Type B pancreatic cell (in vitro differentiated cells): ENCODE results near the gene PGBD1. TPM values are rescaled to one million over a fixed set of nuclear protein-coding genes. Genes with fewer than 3 reads are reported as not detected.
"Not testable (repeated sequence)": the region's sequence is repeated elsewhere in the genome, so short reads cannot be mapped to it uniquely, and the experiment has no call there.

Experiments used
- DNase-seq: peaks from one replicate; pipeline ENCODE4 v3.0.0; 2021; ENCODE audit warnings: mixed read lengths; ENCODE audit not compliant: unreplicated experiment; ENCODE audit errors: extremely low spot score
- H3K27ac Mint-ChIP-seq: 2 replicates; pipeline ENCODE4 v1.8.0; 2021; ENCODE audit warnings: mild to moderate bottlenecking, mixed read lengths
- H3K27me3 Mint-ChIP-seq: 2 replicates; pipeline ENCODE4 v1.8.0; 2021; ENCODE audit warnings: mixed read lengths
- H3K36me3 Mint-ChIP-seq: 2 replicates; pipeline ENCODE4 v1.8.0; 2021; ENCODE audit warnings: mixed read lengths
- H3K4me1 Mint-ChIP-seq: one replicate; pipeline ENCODE4 v1.8.0; 2021; ENCODE audit warnings: mixed read lengths; ENCODE audit not compliant: unreplicated experiment
- H3K4me3 Mint-ChIP-seq: 2 replicates; pipeline ENCODE4 v1.8.0; 2021; ENCODE audit warnings: mild to moderate bottlenecking, mixed read lengths
- H3K9me3 Mint-ChIP-seq: 2 replicates; pipeline ENCODE4 v1.8.0; 2021; ENCODE audit warnings: mixed read lengths
- CTCF ChIP-seq: fragments of 200-600 bp; sonication (generic); conservative IDR thresholded peaks from 2 replicates; pipeline ENCODE4 v1.5.0; 2021; ENCODE audit warnings: antibody characterized with exemption, mild to moderate bottlenecking
- total RNA-seq: library from RNA; stranded (reverse); gene quantifications from 2 replicates; pipeline ENCODE4 v1.2.1, GENCODE V29; 2021; ENCODE audit warnings: low replicate concordance

PGBD1 gene
- total RNA-seq, 1 donor from 2014 or later = 7.9 TPM

- Mint-ChIP-seq H3K4me3 (no peak overlapping the region), H3K36me3 (peaks cover 35% of the 10 kb centered on the region)
- no peak for TF ChIP-seq CTCF
Measured at GRCh38 chr6:28296520-28297060, 15.2 kb downstream of the PGBD1 start.

GRCh38 chr6:28303570-28303969, 22.2 kb downstream of the PGBD1 start:
- H3K36me3 Mint-ChIP-seq = peaks cover 15% of the 10 kb centered on the region
- H3K4me3 Mint-ChIP-seq = no peak overlapping the region
- H3K4me1 Mint-ChIP-seq = no peaks in the 10 kb centered on the region
- no peaks in the 10 kb centered on the region for H3K27me3 Mint-ChIP-seq
- DNase-seq = no peak
- H3K9me3 Mint-ChIP-seq = no peaks in the 10 kb centered on the region
- no peak for TF ChIP-seq CTCF
- H3K27ac Mint-ChIP-seq = no peak overlapping the region

More at GRCh38 chr6:28296520-28297060, 15.2 kb downstream of the PGBD1 start:
- Mint-ChIP-seq H3K27ac (no peak overlapping the region), H3K9me3 (peaks cover 3% of the 10 kb centered on the region), H3K27me3 (no peaks in the 10 kb centered on the region), H3K4me1 (no peaks in the 10 kb centered on the region)
- DNase-seq = no peak

GRCh38 chr6:28306363-28306762, 25.0 kb downstream of the PGBD1 start:
- not testable (repeated sequence) for DNase-seq, H3K27ac Mint-ChIP-seq, H3K9me3 Mint-ChIP-seq, H3K27me3 Mint-ChIP-seq, H3K4me1 Mint-ChIP-seq, H3K36me3 Mint-ChIP-seq, H3K4me3 Mint-ChIP-seq

GRCh38 chr6:28311139-28311823, 29.9 kb downstream of the PGBD1 start:
- Mint-ChIP-seq H3K4me1 (no peaks in the 10 kb centered on the region), H3K27me3 (no peaks in the 10 kb centered on the region), H3K36me3 (peaks cover 6% of the 10 kb centered on the region), H3K9me3 (no peaks in the 10 kb centered on the region), H3K4me3 (no peak overlapping the region), H3K27ac (no peak overlapping the region)
- no peak for DNase-seq
- no peak for TF ChIP-seq CTCF

- no peaks in the 10 kb centered on the region for H3K4me1 Mint-ChIP-seq
- H3K9me3 Mint-ChIP-seq = no peaks in the 10 kb centered on the region
- H3K4me3 Mint-ChIP-seq = no peak overlapping the region
- no peak for DNase-seq
- peaks cover 6% of the 10 kb centered on the region for H3K36me3 Mint-ChIP-seq
- TF ChIP-seq CTCF = no peak
- no peak overlapping the region for H3K27ac Mint-ChIP-seq
- no peaks in the 10 kb centered on the region for H3K27me3 Mint-ChIP-seq
Measured at GRCh38 chr6:28312939-28313338, 31.6 kb downstream of the PGBD1 start.

- Mint-ChIP-seq H3K9me3 (peaks cover under 1% of the 10 kb centered on the region), H3K4me1 (no peaks in the 10 kb centered on the region), H3K27me3 (no peaks in the 10 kb centered on the region), H3K36me3 (peaks cover 6% of the 10 kb centered on the region), H3K4me3 (no peak overlapping the region), H3K27ac (no peak overlapping the region)
- TF ChIP-seq CTCF = no peak
- no peak for DNase-seq
Measured at GRCh38 chr6:28315628-28316027, 34.3 kb downstream of the PGBD1 start.

GRCh38 chr6:28317866-28318265, 36.5 kb downstream of the PGBD1 start:
- H3K4me1 Mint-ChIP-seq, H3K27me3 Mint-ChIP-seq, DNase-seq, H3K4me3 Mint-ChIP-seq, H3K9me3 Mint-ChIP-seq, H3K36me3 Mint-ChIP-seq, H3K27ac Mint-ChIP-seq: not testable (repeated sequence)
